GM18951 (cell line): ENCODE data around the gene SPEG.

Source experiments
- POLR2A ChIP-seq: IDR thresholded peaks from 4 replicates; pipeline ENCODE4 v1.6.1; 2011; ENCODE audit warnings: mild to moderate bottlenecking; ENCODE audit not compliant: insufficient read length, insufficient read depth; ENCODE audit errors: extremely low read depth
- in situ Hi-C: fragments of 300-500 bp; cut with MboI; formaldehyde crosslinking; loops from one replicate; pipeline ENCODE4 v1.12.0; 2022; ENCODE audit warnings: low sequenced_read_pairs, mixed read lengths, inconsistent platforms; ENCODE audit not compliant: unreplicated experiment

Gene SPEG

GRCh38 chr2:219538956-219539788 lies 104.5 kb downstream of the SPEG start:
- no peak for TF ChIP-seq POLR2A
- in situ Hi-C loops, result loop anchor here (10.0 kb wide), 1 partner anchor 134 kb away; no protein-coding TSS in a partner anchor

GRCh38 chr2:219539926-219540678 lies 105.5 kb downstream of the SPEG start:
- in situ Hi-C loops, result loop anchor here (10.0 kb wide), 1 partner anchor 135 kb away; no protein-coding TSS in a partner anchor
- no peak for TF ChIP-seq POLR2A

- TF ChIP-seq POLR2A, result no peak
Observed at GRCh38 chr2:219540784-219541504, 106.3 kb downstream of the SPEG start.

GRCh38 chr2:219541611-219542180 lies 107.1 kb downstream of the SPEG start:
- TF ChIP-seq POLR2A, result no peak
- in situ Hi-C loops, result no loop called here

More at GRCh38 chr2:219540784-219541504, 106.3 kb downstream of the SPEG start:
- in situ Hi-C loops, result no loop called here

- in situ Hi-C loops, result no loop called here
- TF ChIP-seq POLR2A, result peak; percentile 55
Observed at GRCh38 chr2:219542931-219543595, 108.4 kb downstream of the SPEG start.

- in situ Hi-C loops, result no loop called here
- TF ChIP-seq POLR2A, result peak; percentile 53
Observed at GRCh38 chr2:219543596-219544358, 109.1 kb downstream of the SPEG start, which contains the start of the genes CHPF and TMEM198. Gene CHPF, minus strand, starts transcription at chr2:219543809. Its CDS starts 271 bp downstream, at chr2:219543538. Gene TMEM198, plus strand, starts transcription at chr2:219544028. Its CDS starts 700 bp downstream, at chr2:219544728.

GRCh38 chr2:219544567-219544966 lies 109.9 kb downstream of the SPEG start:
- no peak for TF ChIP-seq POLR2A
- in situ Hi-C loops, result no loop called here

GRCh38 chr2:219545295-219545942 lies 110.8 kb downstream of the SPEG start:
- in situ Hi-C loops, result no loop called here
- no peak for TF ChIP-seq POLR2A

GRCh38 chr2:219545943-219546352 lies 111.3 kb downstream of the SPEG start:
- in situ Hi-C loops, result no loop called here
- no peak for TF ChIP-seq POLR2A

- in situ Hi-C loops, result no loop called here
- TF ChIP-seq POLR2A, result no peak
Observed at GRCh38 chr2:219547621-219548020, 113.0 kb downstream of the SPEG start.
